ENCODE data around the gene DMD. TPM values are rescaled to one million over a fixed set of nuclear protein-coding genes. Genes with fewer than 3 reads are reported as not detected.
A peak's percentile ranks its signal among the peaks of the same experiment; 100 is the strongest.
"Not testable (repeated sequence)": the region's sequence is repeated elsewhere in the genome, so short reads cannot be mapped to it uniquely, and the experiment has no call there.

Gene DMD
- total RNA-seq, 1 donor from 2014 or later: 4.0 TPM

DNA sequence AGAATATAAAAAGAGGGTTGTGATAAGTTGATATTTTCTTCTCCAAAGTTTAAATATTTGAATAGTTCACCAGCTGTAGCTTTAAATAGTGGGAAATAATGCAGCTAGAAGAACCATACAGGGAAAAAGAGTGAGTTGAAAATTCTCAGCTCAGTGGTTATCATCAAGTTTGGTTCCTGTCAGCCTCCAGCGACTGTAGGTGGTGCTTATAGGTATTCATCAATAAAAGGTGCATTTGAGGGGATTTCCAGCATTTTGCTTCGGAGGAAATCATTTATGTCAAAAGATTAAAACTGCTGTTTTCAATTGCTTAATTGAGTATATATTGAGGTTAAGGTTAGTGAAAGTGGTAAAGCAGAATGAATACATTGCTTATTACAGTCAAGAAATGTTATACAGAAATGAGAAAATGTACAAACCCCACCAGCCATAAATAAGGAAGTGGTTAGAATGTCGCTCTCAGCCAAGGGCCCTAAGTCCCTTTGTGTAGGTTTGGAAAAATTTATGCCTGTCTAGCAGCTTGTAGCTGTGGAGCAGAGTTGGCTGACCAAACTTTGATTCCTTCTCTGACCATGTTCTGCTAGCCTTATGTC lies 1606.6 kb downstream of the DMD start:
- no peak for DNase-seq (ENCODE audit: low read depth)

DNA sequence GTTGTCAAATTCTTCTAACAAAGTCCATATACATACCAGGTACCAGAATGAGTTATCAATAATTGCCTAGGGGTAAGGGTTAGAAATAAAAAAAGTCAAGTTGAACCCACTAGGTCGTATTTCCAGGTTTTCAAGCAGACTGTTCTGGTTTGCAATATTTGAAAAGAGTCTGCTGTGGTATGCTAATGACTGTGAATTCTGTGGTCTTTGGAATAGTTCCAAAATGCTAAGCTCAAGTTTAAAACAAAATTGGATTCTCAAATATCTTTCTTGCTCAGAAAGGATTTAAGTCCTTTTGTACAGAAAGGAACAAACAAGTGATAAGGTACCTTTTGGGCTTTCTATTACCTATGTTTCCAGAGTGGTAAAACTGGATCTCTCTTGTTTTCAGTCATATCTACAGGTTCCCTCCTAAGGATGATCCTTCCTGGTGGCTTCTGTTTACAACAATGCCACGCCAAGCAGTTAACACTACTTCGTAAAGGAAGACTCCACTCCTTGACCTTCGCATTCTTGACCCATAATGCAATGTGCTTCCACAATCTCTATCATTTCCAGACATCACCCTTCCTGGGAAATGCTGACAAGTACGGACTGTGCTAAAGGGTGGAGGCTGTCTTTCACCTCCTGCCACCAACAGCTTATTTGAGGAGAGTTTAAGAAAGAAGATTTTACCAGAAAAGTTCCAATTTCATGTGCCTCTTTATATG lies 1607.8 kb downstream of the DMD start:
- DNase-seq (ENCODE audit: low read depth): peak; percentile 15

DNA sequence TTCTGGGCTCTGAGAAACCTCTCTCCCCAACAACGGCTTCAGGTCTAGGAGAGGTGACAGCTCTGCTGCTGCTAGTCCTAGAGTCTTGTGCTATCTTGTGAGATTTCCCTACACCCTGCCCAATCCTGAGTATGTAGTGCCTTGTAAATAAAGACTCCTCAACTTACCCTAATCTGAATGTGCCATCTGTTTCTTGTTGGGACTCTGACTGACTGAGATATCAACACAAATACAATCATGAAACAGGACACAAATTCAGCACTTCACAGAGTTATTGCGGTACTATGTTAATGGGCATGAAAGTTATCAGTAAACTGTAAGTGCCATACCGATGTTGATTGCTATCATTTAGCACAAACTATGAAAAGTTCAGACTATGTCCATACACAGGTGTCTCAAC lies 1610.5 kb downstream of the DMD start:
- no peak for DNase-seq (ENCODE audit: low read depth)

DNA sequence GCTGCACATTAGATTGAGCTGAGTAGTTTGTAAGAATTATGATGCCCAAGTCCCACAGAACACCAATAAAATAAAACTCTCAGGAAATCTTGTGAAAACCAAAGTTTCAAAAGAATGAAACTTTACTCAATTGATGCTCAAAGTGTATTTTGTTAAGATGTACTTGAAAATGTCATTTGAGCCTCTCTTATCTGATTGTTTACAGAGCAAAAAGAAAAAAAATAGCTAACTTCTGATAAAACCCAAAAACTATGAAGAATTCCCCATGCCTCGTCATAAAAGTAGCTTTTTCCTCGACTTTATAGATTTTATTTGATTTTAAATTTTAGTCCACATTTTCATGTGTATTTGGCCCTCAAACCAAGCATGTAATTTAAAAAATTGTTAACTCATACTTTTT lies 1618.0 kb downstream of the DMD start:
- no peak for DNase-seq (ENCODE audit: low read depth)

DNA sequence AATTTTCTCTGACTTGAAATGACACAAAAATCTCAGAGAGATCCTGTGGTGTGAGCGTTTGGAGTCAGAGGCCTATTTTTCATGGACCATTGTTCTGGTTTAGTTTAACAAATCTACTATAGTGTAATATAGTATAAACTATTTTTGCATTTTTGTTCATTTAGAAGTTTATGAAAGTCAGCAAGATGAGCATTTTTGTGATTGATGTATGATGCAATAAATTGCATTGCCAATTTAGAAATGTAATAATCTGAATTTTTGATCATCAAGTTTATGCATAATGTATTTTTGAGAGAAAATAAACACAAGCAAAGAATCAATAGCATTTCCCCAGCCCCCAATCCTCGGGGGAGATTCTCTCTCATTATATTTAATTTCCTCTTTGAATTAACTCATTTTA lies 1620.0 kb downstream of the DMD start:
- no peak for DNase-seq (ENCODE audit: low read depth)

DNA sequence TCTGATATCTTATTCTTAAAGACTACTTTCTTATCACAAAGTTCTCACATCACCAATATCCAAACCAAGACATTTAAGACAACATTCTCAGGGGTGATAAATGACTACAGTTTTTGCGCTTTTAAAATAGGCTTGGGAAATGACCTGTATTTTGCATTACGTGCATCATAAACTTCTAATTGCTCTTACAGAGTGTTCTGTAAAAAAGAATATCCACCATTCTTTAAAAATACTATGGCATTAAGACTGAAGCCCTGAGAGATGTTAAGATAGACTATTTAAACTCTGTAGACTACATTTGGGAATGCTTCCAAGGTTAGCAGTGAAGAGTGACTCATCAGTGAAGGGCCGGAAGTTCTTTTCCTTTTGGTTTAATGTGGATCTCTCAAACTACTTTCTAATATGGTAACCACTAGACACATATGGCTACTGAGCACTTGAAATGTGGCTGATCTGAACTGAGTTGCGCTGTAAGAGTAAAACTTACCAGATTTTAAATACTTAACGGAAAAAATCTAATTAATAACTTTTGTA lies 1620.7 kb downstream of the DMD start:
- DNase-seq (ENCODE audit: low read depth): peak; percentile 50

DNA sequence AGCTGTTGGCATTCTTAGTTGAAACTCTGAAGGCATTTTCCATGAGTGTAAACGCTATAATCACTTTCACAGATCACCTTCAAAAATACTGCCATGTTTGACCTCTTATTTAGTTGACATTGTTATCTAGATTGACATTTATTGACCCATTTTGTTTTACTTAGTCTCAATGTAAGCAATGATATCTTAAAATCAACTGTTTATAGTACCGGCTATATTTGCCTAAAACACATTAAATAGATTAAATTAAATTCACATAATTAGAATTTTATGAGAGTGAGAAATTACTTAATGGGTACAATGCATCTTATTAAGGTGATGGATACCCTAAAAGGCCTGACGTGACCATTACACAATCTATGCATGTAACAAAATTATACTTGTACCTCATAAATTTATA lies 1621.8 kb downstream of the DMD start:
- DNase-seq (ENCODE audit: low read depth): no peak

DNA sequence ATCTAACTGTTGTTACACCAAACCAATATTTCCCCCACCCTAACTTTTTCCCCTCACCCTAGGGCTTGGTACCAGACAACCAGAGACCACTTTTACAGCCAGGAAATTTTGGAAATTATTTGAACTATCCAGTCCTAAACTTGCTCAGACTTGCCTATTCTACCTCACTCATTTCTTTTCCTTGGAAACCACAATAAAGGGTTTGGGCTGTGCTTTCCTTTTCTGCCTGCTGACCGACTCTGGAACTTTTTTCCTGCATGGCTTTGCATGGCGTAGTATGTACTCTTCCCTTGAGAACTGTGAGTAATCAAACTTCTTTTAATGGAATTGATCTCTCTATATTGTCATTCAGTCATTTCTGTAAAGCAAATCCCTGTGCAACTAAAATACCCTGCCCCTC lies 1623.0 kb downstream of the DMD start:
- DNase-seq (ENCODE audit: low read depth): no peak

DNA sequence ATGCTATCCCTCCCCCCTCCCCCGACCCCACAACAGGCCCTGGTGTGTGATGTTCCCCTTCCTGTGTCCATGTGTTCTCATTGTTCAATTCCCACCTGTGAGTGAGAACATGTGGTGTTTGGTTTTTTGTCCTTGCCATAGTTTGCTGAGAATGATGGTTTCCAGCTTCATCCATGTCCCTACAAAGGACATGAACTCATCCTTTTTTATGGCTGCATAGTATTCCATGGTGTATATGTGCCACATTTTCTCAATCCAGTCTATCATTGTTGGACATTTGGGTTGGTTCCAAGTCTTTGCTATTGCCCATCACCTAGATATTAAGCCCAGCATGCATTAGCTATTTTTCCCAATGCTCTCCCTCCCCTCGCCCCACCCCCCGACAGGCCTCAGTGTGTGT lies 1627.5 kb downstream of the DMD start:
- not testable (repeated sequence) for DNase-seq (ENCODE audit: low read depth)

DNA sequence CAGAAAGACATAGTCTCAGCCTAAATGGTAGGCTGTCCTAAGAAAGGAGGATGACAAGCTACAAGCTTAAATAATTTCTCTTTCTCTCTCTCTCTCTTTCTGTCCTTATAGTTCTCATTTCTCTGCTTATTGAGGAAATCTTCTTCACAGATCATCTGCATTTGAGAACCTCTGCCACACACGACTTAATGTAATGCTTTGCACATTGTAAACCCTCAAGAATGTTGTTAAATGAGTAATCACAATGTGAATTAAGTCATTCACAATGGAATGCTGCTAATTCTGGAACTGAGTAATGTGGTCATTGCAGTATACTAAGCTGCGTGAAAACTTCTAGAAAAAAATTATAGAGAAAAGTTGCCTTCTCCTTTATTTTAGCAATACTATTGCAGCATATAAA lies 1630.6 kb downstream of the DMD start:
- peak; percentile 88 for DNase-seq (ENCODE audit: low read depth)

DNA sequence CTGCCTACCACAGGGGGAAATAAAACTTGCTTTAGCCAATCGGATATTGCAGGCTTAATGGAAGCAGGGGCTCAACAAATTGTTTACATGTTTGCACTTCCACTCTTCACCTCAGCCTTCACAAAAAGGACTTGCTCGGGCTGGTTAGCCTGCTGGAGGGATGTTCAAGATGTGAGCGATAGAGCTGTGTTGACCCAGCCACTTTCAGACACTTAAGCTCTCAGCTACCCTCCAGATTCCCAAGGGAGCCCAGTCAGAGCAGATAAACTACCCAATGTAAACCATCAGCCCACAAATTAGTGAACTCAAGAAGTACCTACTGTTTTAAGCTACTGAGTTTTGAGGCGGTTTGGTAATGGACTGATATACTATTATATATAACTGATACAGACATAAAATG lies 1631.1 kb downstream of the DMD start:
- no peak for DNase-seq (ENCODE audit: low read depth)

DNA sequence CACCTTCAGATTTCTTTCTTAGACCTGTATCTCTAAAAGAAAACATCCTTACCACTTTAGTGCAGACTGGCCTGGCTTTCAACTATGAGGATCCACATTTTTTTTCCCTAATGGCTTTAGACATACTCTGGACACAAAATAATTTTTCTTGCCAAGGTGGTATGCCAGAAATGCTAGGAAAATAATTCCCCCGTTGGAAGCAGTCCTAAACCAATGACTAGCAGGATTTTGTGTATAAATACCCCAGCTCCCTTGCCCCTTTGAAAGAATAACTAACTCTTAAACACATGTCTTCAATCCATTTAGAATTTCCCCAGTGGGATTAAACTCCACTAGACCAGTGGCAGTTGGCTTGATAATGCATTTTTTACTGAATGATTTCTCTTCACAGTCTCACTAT lies 1639.0 kb downstream of the DMD start:
- no peak for DNase-seq (ENCODE audit: low read depth)

DNA sequence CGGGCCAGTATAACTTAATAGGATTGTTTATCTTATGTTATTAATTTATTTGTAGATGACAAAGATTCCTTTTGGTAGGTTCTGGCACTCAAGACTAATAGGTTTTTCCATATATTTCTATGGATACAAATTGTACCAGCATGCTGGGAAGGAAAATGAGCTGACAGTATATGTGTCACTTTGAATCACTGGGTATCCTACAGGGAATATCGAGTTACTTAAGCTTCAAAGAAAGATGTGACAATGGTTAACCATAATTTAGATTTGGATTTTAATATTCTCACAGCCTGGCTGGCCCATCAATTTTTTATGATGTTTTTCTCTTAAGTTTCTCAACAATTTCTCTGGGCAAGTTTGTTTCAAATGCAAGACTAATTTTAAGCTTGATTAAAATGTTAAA lies 1640.7 kb downstream of the DMD start:
- DNase-seq (ENCODE audit: low read depth): no peak

DNA sequence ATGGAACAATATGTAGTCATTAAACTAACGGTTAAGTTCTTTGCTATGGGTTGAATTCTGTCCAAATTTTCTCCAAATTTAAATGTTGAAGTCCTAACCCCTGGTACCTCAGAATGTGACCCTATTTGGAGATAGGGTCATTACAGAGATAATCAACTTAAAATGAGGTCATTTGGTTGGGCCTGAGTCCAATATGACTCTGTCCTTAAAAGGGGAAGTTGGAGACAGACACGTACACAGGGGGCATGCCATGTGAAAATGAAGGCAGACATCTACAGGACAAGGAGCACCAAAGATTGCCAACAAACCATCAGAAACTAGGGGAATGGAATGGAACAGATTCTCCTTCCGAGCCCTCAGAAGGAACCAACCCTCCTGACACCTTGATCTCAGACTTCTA lies 1647.6 kb downstream of the DMD start:
- no peak for DNase-seq (ENCODE audit: low read depth)

DNA sequence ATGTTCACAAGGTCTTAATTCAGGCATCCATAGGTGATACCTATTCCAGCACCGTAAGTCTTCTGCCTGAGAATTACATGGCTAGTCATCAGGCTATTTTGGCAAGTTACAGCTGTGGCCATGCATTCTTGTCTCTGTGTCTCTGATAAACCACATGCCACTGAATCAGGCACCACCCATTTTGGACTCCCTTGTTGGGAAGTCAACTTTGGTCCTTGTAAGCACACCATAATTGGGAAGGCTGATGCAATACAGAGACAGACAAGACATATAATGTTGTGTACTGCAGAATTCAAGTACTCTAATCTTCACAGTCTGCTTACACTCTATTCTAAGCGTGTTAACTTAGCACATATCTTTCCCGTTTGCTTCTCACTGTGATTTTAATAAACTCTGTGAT lies 1655.8 kb downstream of the DMD start:
- DNase-seq (ENCODE audit: low read depth): no peak

DNA sequence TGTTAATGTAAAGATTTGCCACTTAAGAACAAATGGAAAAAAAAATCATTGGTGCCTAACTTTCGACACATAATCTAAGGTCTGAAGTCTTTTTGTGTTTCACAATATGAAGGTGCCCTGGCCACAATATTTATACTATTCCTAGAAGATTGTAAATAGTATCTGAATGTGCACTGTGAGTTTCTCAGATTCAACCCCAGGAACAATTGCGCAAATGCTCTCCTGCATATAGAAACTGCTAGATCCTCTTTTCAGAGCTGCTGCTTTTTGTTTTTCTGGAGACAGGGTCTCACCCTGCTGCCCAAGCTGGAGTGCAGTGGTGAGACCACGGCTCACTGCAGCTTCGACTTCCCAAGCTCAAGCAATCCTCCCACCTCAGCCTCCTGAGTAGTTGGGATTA lies 1659.4 kb downstream of the DMD start:
- no peak for DNase-seq (ENCODE audit: low read depth)

DNA sequence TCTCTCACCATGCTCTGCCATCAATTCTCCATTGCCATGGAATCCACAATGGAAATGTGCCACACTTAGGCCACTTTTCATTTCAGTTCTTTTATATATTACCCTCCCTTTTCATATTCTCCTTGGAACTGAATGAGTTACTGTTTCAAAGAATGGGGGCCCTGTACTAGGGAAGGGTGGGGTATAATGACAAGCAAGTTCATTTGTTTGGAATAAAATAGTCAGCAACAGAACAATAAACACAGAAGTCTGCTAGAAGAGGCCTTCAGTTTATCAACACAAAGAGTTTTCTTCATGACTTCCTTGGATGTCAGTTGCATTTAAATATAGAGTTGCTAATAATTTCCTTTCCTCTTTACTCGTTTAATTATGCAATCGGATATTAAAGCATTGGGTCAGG lies 1661.2 kb downstream of the DMD start:
- no peak for DNase-seq (ENCODE audit: low read depth)

DNA sequence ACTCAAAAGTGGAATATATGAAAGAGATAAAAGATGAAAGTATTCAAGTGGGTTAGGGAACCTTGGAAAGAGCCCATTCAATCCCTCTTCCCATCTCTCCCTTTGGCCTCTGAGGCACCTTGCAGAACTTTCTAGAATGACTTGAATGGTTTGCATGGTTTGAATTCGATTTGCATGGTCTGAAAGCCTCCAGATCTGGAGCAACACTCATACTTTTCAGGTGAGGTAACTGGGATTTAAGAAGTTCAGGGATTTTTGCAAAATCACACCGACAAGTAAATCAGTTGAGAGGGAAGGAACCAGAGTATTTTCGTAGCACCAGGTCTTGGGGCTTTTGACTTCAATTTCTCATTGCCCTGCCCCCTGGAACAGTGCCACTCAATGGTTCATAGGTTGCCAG lies 1663.5 kb downstream of the DMD start:
- DNase-seq (ENCODE audit: low read depth): no peak

DNA sequence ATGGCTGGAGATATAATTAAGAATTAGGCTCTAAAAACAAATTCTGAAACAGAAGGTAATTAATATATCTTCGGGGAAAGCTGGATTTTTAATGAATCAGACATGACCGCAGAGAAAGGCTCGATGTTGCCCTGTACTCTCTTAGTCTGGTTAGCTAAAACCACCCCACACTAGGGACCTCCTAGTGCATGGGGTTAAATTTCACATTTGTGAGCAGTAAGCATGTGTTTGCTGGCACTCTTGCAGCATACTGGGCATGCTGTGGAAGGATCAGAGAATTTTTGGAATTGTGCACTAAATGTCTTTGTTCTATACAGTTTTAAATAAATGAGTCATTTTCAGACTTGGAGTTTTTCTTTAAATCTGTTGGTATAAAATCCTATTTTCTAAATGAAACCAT lies 1663.9 kb downstream of the DMD start:
- DNase-seq (ENCODE audit: low read depth): no peak

DNA sequence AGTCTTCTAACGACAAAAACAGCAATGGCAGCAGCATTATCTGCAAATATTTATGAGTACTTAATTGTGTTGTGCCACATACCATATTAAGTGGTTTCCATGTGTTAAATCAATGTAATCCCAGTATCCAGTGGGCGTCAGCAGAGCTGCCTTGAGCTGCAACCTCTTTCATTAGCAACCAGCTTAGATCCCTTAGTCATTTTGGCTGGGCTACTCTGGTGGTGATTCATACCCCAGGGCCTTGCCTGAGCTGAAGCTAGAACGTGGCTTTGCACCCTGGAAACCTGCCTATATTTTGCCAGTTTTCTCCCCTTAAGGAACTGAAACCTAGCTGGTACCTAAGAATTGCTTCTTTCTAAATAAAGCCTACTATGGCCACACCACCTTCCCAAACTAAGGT lies 1665.2 kb downstream of the DMD start:
- peak; percentile 74 for DNase-seq (ENCODE audit: low read depth)

DNA sequence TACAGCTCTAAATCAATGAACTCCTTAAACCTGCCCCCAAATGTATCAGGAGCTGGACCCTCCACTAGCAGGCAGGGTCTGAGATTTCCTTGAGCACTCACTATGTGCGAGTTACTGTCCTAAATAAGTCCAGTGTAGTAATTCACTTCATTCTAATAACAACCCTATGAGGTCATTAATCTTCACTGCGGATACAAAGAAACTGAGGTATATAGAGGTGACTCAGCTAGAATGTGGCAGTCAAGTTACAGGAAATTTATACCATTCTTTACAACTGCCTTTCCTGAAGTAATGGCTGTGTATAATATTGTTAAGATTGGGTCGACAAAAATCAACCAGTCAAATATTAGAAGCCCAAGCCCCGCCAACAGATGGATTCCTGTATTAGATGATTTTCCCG lies 1665.6 kb downstream of the DMD start:
- no peak for DNase-seq (ENCODE audit: low read depth)

DNA sequence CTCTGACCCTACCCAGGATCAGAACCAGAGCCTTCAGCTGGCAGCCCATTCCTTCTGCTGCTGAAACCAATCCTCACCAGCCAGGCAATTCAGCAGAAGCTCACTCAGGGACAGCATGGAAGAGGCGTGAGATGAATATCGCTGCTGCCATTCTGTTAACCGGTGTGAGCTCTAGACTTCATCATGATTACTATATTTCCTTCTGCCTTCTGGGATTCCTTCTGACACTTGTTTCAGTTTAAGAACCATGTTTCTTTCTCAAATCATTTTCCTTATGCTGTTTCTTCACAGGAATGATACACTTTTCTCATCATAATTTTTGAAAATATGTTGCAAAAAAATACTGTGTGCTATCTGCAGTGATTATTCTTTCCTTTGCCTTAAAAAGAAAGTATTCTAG lies 1666.2 kb downstream of the DMD start:
- DNase-seq (ENCODE audit: low read depth): no peak

DNA sequence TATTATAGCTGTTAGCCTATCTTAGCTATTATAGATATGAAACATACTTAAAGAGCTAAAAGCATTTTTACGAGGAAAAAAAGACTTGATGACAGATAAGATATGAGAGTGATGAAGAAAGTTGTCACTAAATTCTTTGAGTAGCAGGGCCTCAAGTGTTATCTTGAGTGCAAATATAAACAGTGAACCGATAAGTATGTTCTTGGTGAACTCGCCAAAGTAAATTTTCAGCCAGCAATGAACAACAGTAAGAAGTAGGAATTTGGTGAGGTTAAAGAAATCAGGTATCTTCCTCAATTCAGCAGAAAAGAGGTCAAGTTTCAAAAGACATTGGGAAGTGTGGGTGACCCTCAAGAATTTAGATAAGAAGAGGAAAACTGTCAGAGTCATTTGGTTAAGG lies 1667.7 kb downstream of the DMD start:
- DNase-seq (ENCODE audit: low read depth): no peak

DNA sequence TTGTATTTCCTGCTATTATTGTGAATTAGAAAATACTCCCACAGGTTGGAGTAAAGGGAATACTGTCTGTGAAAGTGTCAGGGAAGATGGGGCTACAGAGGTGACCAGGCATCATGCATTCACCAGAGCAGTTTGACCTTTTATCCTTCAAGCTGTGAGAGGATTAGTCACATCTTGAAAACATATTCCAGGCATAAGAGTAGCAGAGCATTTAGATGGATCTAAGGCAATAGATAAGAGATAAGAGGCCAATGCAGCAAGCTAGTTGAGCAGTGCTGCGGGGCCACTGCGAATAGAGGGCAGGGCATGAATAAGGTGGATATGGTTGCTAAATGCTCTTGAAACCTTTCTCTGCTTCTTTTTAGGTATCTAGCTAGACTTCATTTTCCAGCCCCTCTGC lies 1668.8 kb downstream of the DMD start:
- no peak for DNase-seq (ENCODE audit: low read depth)
